Measurements from ENCODE around the gene RIOK2.

The RIOK2 gene

DNA sequence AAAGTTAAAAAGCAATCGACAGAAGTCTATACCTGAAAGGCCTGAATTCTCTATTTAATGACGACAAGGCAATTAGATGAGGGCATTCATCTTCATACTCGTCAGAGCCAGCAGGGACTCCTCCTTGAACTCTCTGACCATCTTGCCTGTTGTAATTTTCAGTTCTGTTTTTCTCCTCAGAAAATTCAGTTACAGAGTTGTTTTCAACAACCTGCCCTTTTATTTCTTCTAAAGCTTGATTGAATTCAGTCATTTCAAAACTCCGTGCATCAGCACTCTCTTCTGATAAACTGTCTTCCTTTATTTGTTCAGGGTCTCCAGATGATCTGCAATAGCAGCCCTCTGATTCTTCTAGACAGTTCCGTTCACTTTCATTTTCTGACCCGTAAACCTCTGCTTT, 15.6 kb downstream of the RIOK2 start:
- no peak overlapping the region for H3K27ac ChIP-seq (ENCODE audit: low read depth, low read length)

GRCh38 chr5:97165726-97166125, 17.3 kb downstream of the RIOK2 start:
- Histone ChIP-seq H3K4me3 (ENCODE audit: low read depth, low read length) (no peak overlapping the region), H2AFZ (ENCODE audit: low read length, unreplicated experiment) (no peak overlapping the region), H3K36me3 (ENCODE audit: insufficient read depth, low read length) (peaks cover 39% of the 10 kb centered on the region), H3K4me1 (ENCODE audit: control insufficient read depth, insufficient read depth, low read length, unreplicated experiment) (peaks cover 6% of the 10 kb centered on the region), H3K79me2 (ENCODE audit: control insufficient read depth, insufficient read depth, low read length, unreplicated experiment) (no peaks in the 10 kb centered on the region), H3K27ac (ENCODE audit: low read depth, low read length) (peak overlapping the region; percentile 1; the same call in 1 of the 2 replicates), H3K27me3 (ENCODE audit: insufficient read depth, low read length) (no peaks in the 10 kb centered on the region)

More for the DNA sequence above, 15.6 kb downstream of the RIOK2 start:
- Histone ChIP-seq H3K36me3 (ENCODE audit: insufficient read depth, low read length) (peaks cover 42% of the 10 kb centered on the region), H2AFZ (ENCODE audit: low read length, unreplicated experiment) (no peak overlapping the region), H3K4me3 (ENCODE audit: low read depth, low read length) (no peak overlapping the region), H3K27me3 (ENCODE audit: insufficient read depth, low read length) (no peaks in the 10 kb centered on the region), H3K79me2 (ENCODE audit: control insufficient read depth, insufficient read depth, low read length, unreplicated experiment) (peaks cover under 1% of the 10 kb centered on the region), H3K4me1 (ENCODE audit: control insufficient read depth, insufficient read depth, low read length, unreplicated experiment) (peaks cover 6% of the 10 kb centered on the region)

- peak overlapping the region; percentile 26; the same call in 1 of the 2 replicates for H3K27ac ChIP-seq (ENCODE audit: low read depth, low read length)
- no peak overlapping the region for H3K4me3 ChIP-seq (ENCODE audit: low read depth, low read length)
- no peaks in the 10 kb centered on the region for H3K27me3 ChIP-seq (ENCODE audit: insufficient read depth, low read length)
- H3K4me1 ChIP-seq (ENCODE audit: control insufficient read depth, insufficient read depth, low read length, unreplicated experiment) = peaks cover 6% of the 10 kb centered on the region
- H2AFZ ChIP-seq (ENCODE audit: low read length, unreplicated experiment) = no peak overlapping the region
- no peaks in the 10 kb centered on the region for H3K79me2 ChIP-seq (ENCODE audit: control insufficient read depth, insufficient read depth, low read length, unreplicated experiment)
- peaks cover 48% of the 10 kb centered on the region for H3K36me3 ChIP-seq (ENCODE audit: insufficient read depth, low read length)
Measured at GRCh38 chr5:97164846-97165245, 18.2 kb downstream of the RIOK2 start.

- H3K27ac ChIP-seq (ENCODE audit: low read depth, low read length) = no peak overlapping the region
- peaks cover 55% of the 10 kb centered on the region for H3K36me3 ChIP-seq (ENCODE audit: insufficient read depth, low read length)
- H3K4me1 ChIP-seq (ENCODE audit: control insufficient read depth, insufficient read depth, low read length, unreplicated experiment) = peaks cover 6% of the 10 kb centered on the region
- no peaks in the 10 kb centered on the region for H3K79me2 ChIP-seq (ENCODE audit: control insufficient read depth, insufficient read depth, low read length, unreplicated experiment)
- no peaks in the 10 kb centered on the region for H3K27me3 ChIP-seq (ENCODE audit: insufficient read depth, low read length)
- H2AFZ ChIP-seq (ENCODE audit: low read length, unreplicated experiment) = no peak overlapping the region
- no peak overlapping the region for H3K4me3 ChIP-seq (ENCODE audit: low read depth, low read length)
Measured at GRCh38 chr5:97163790-97164285, 19.2 kb downstream of the RIOK2 start.

- H3K4me3 ChIP-seq (ENCODE audit: low read depth, low read length) = no peak overlapping the region
- H3K79me2 ChIP-seq (ENCODE audit: control insufficient read depth, insufficient read depth, low read length, unreplicated experiment) = no peaks in the 10 kb centered on the region
- no peak overlapping the region for H2AFZ ChIP-seq (ENCODE audit: low read length, unreplicated experiment)
- H3K27me3 ChIP-seq (ENCODE audit: insufficient read depth, low read length) = no peaks in the 10 kb centered on the region
- H3K4me1 ChIP-seq (ENCODE audit: control insufficient read depth, insufficient read depth, low read length, unreplicated experiment) = peaks cover 6% of the 10 kb centered on the region
- H3K27ac ChIP-seq (ENCODE audit: low read depth, low read length) = no peak overlapping the region
- H3K36me3 ChIP-seq (ENCODE audit: insufficient read depth, low read length) = peaks cover 54% of the 10 kb centered on the region
Measured at GRCh38 chr5:97163360-97163764, 19.7 kb downstream of the RIOK2 start.

DNA sequence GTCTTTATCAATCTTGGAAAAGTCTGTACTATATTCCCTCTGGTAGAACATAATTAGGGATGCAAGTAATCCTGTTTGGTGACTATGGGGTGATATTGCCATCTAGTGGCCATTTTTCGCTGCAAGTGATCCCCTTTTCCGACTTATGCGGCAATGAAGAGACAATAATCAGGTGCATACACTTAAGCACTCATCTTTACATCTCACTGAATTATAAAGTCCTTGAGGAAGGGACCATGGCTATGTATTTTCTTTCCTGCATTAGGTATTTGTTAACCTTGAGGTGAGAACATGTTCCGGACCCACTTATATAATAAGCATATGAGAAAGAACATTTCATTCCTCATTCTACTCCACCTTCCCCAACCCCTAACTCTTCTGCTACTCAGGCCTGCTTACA, 21.0 kb downstream of the RIOK2 start:
- H3K27me3 ChIP-seq (ENCODE audit: insufficient read depth, low read length) = no peaks in the 10 kb centered on the region
- H2AFZ ChIP-seq (ENCODE audit: low read length, unreplicated experiment) = no peak overlapping the region
- H3K36me3 ChIP-seq (ENCODE audit: insufficient read depth, low read length) = peaks cover 44% of the 10 kb centered on the region
- no peaks in the 10 kb centered on the region for H3K79me2 ChIP-seq (ENCODE audit: control insufficient read depth, insufficient read depth, low read length, unreplicated experiment)
- H3K4me3 ChIP-seq (ENCODE audit: low read depth, low read length) = no peak overlapping the region
- peaks cover 6% of the 10 kb centered on the region for H3K4me1 ChIP-seq (ENCODE audit: control insufficient read depth, insufficient read depth, low read length, unreplicated experiment)
- H3K27ac ChIP-seq (ENCODE audit: low read depth, low read length) = no peak overlapping the region

DNA sequence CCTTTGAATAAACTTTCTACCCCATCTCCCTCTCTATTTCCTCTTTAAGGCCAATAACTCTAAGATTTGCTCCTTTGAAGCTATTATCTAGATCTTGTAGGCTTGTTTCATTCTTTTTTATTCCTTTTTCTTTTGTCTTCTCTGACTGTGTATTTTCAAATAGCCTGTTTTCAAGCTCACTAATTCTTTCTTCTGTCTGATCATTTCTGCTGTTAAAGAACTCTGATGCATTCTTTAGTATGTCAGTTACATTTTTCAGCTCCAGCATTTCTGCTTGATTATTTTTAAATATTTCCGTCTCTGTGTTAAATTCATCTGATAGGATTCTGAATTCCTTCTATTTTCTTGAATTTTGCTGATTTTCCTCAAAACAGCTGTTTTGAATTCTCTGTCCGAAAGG, 25.4 kb downstream of the RIOK2 start:
- Histone ChIP-seq H2AFZ (ENCODE audit: low read length, unreplicated experiment) (no peak overlapping the region), H3K27ac (ENCODE audit: low read depth, low read length) (no peak overlapping the region), H3K4me3 (ENCODE audit: low read depth, low read length) (no peak overlapping the region), H3K27me3 (ENCODE audit: insufficient read depth, low read length) (no peaks in the 10 kb centered on the region), H3K36me3 (ENCODE audit: insufficient read depth, low read length) (peaks cover 34% of the 10 kb centered on the region), H3K79me2 (ENCODE audit: control insufficient read depth, insufficient read depth, low read length, unreplicated experiment) (no peaks in the 10 kb centered on the region), H3K4me1 (ENCODE audit: control insufficient read depth, insufficient read depth, low read length, unreplicated experiment) (no peaks in the 10 kb centered on the region)

- Histone ChIP-seq H3K4me3 (ENCODE audit: low read depth, low read length) (no peak overlapping the region), H2AFZ (ENCODE audit: low read length, unreplicated experiment) (no peak overlapping the region), H3K79me2 (ENCODE audit: control insufficient read depth, insufficient read depth, low read length, unreplicated experiment) (no peaks in the 10 kb centered on the region), H3K36me3 (ENCODE audit: insufficient read depth, low read length) (no peaks in the 10 kb centered on the region), H3K4me1 (ENCODE audit: control insufficient read depth, insufficient read depth, low read length, unreplicated experiment) (no peaks in the 10 kb centered on the region), H3K27ac (ENCODE audit: low read depth, low read length) (no peak overlapping the region), H3K27me3 (ENCODE audit: insufficient read depth, low read length) (no peaks in the 10 kb centered on the region)
Measured at GRCh38 chr5:97151370-97151769, 31.7 kb downstream of the RIOK2 start.

- Histone ChIP-seq H3K27me3 (ENCODE audit: insufficient read depth, low read length) (no peaks in the 10 kb centered on the region), H3K36me3 (ENCODE audit: insufficient read depth, low read length) (no peaks in the 10 kb centered on the region), H3K4me3 (ENCODE audit: low read depth, low read length) (no peak overlapping the region), H2AFZ (ENCODE audit: low read length, unreplicated experiment) (no peak overlapping the region), H3K27ac (ENCODE audit: low read depth, low read length) (no peak overlapping the region), H3K4me1 (ENCODE audit: control insufficient read depth, insufficient read depth, low read length, unreplicated experiment) (no peaks in the 10 kb centered on the region), H3K79me2 (ENCODE audit: control insufficient read depth, insufficient read depth, low read length, unreplicated experiment) (no peaks in the 10 kb centered on the region)
Measured at GRCh38 chr5:97150401-97150800, 32.6 kb downstream of the RIOK2 start.

GRCh38 chr5:97149709-97150108, 33.3 kb downstream of the RIOK2 start:
- H3K4me3 ChIP-seq (ENCODE audit: low read depth, low read length) = no peak overlapping the region
- no peak overlapping the region for H2AFZ ChIP-seq (ENCODE audit: low read length, unreplicated experiment)
- no peaks in the 10 kb centered on the region for H3K4me1 ChIP-seq (ENCODE audit: control insufficient read depth, insufficient read depth, low read length, unreplicated experiment)
- H3K27ac ChIP-seq (ENCODE audit: low read depth, low read length) = no peak overlapping the region
- H3K27me3 ChIP-seq (ENCODE audit: insufficient read depth, low read length) = no peaks in the 10 kb centered on the region
- H3K36me3 ChIP-seq (ENCODE audit: insufficient read depth, low read length) = no peaks in the 10 kb centered on the region
- no peaks in the 10 kb centered on the region for H3K79me2 ChIP-seq (ENCODE audit: control insufficient read depth, insufficient read depth, low read length, unreplicated experiment)

DNA sequence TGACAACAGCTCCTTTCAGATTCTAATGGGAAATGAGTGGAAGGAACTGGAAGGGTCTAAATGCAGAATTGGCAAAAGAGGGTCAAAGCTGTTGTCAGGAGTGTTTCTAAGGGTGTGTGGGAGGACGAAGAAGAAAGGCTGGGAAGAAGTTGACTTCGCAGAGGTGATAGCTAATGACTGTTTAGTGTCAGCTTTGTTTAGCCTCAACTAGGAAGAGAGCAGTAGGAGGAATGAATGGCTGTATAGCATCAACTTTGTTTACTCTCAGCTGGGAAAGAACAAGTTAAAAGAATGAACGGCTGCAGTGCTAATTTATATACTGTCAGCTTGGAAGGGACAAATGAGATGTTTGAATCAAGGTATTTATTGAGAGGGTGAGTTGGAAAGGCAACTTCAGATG, 34.8 kb downstream of the RIOK2 start:
- no peaks in the 10 kb centered on the region for H3K27me3 ChIP-seq (ENCODE audit: insufficient read depth, low read length)
- H3K79me2 ChIP-seq (ENCODE audit: control insufficient read depth, insufficient read depth, low read length, unreplicated experiment) = no peaks in the 10 kb centered on the region
- no peak overlapping the region for H2AFZ ChIP-seq (ENCODE audit: low read length, unreplicated experiment)
- no peak overlapping the region for H3K4me3 ChIP-seq (ENCODE audit: low read depth, low read length)
- no peaks in the 10 kb centered on the region for H3K36me3 ChIP-seq (ENCODE audit: insufficient read depth, low read length)
- no peak overlapping the region for H3K27ac ChIP-seq (ENCODE audit: low read depth, low read length)
- no peaks in the 10 kb centered on the region for H3K4me1 ChIP-seq (ENCODE audit: control insufficient read depth, insufficient read depth, low read length, unreplicated experiment)
